WTC11 (cell line): ENCODE results near the gene COL27A1. TPM values are rescaled to one million over a fixed set of nuclear protein-coding genes. Genes with fewer than 3 reads are reported as not detected.

Source experiments
- ATAC-seq: fragments of 200-7000 bp; cut with Tn5 transposase; 2 replicates; pipeline ENCODE4 v1.10.0; 2021; ENCODE audit warnings: mild to moderate bottlenecking, moderate library complexity
- CTCF ChIA-PET: fragments of 300-600 bp; sonication (Branson Sonifier 250); formaldehyde crosslinking; loops from one replicate; lab custom pipeline; 2021; ENCODE audit warnings: antibody characterized with exemption; lab: Charles Lee
- POLR2A ChIA-PET: fragments of 350-600 bp; sonication (Branson Sonifier 250); formaldehyde crosslinking; loops from one replicate; lab custom pipeline; 2021; ENCODE audit warnings: antibody characterized with exemption; lab: Charles Lee
- DNase-seq: peaks from one replicate; pipeline ENCODE4 v3.0.0; 2021; ENCODE audit warnings: low spot score
- H3K27ac Mint-ChIP-seq: 2 replicates; pipeline ENCODE4 v1.8.0; 2021; ENCODE audit warnings: mixed read lengths
- H3K27me3 Mint-ChIP-seq: 2 replicates; pipeline ENCODE4 v1.8.0; 2021; ENCODE audit warnings: low read depth, mild to moderate bottlenecking, moderate library complexity, mixed read lengths
- H3K36me3 Mint-ChIP-seq: 2 replicates; pipeline ENCODE4 v1.8.0; 2021; ENCODE audit warnings: mixed read lengths
- H3K4me1 Mint-ChIP-seq: 2 replicates; pipeline ENCODE4 v1.8.0; 2022; ENCODE audit warnings: mixed read lengths
- H3K4me3 Mint-ChIP-seq: 2 replicates; pipeline ENCODE4 v1.8.0; 2021; ENCODE audit warnings: mild to moderate bottlenecking, moderate library complexity, mixed read lengths
- H3K9me3 Mint-ChIP-seq: 2 replicates; pipeline ENCODE4 v1.8.0; 2021; ENCODE audit warnings: mixed read lengths
- AFF4 ChIP-seq: sonication (generic); formaldehyde crosslinking; IDR thresholded peaks from 2 replicates; pipeline ENCODE4 v1.8.1; 2023; ENCODE audit warnings: mild to moderate bottlenecking, missing genetic modification reagents, borderline replicate concordance
- ATF1 ChIP-seq: sonication (generic); formaldehyde crosslinking; IDR thresholded peaks from 2 replicates; pipeline ENCODE4 v1.8.1; 2023; ENCODE audit warnings: mild to moderate bottlenecking, moderate library complexity, missing genetic modification reagents
- EMX1 ChIP-seq: fragments of 250-450 bp; sonication (Bioruptor Pico); IDR thresholded peaks from 2 replicates; pipeline ENCODE4 v1.8.0; 2021; ENCODE audit warnings: mild to moderate bottlenecking
- FOXJ3 ChIP-seq: sonication (generic); formaldehyde crosslinking; IDR thresholded peaks from 2 replicates; pipeline ENCODE4 v1.9.0; 2021; ENCODE audit warnings: missing genetic modification reagents, mild to moderate bottlenecking, borderline replicate concordance
- FOXP1 ChIP-seq: sonication (generic); formaldehyde crosslinking; IDR thresholded peaks from 2 replicates; pipeline ENCODE4 v1.8.0; 2022; ENCODE audit warnings: missing genetic modification reagents, mild to moderate bottlenecking, moderate library complexity, borderline replicate concordance
- IRF2 ChIP-seq: sonication (generic); formaldehyde crosslinking; IDR thresholded peaks from 2 replicates; pipeline ENCODE4 v1.8.0; 2022; ENCODE audit warnings: low read depth, missing genetic modification reagents, borderline replicate concordance
- KAT7 ChIP-seq: sonication (generic); formaldehyde crosslinking; IDR thresholded peaks from 2 replicates; pipeline ENCODE4 v1.8.1; 2023; ENCODE audit warnings: missing genetic modification reagents, mild to moderate bottlenecking, borderline replicate concordance
- MLX ChIP-seq: sonication (generic); formaldehyde crosslinking; IDR thresholded peaks from 2 replicates; pipeline ENCODE4 v1.8.1; 2023; ENCODE audit warnings: mild to moderate bottlenecking, missing genetic modification reagents, moderate library complexity
- NR2C2 ChIP-seq: sonication (generic); formaldehyde crosslinking; IDR thresholded peaks from 2 replicates; pipeline ENCODE4 v1.8.0; 2022; ENCODE audit warnings: mild to moderate bottlenecking, missing genetic modification reagents
- OVOL2 ChIP-seq: fragments of 250-450 bp; sonication (Bioruptor Pico); IDR thresholded peaks from 2 replicates; pipeline ENCODE4 v1.9.0; 2021; ENCODE audit warnings: mild to moderate bottlenecking, borderline replicate concordance
- PRDM15 ChIP-seq: sonication (generic); formaldehyde crosslinking; IDR thresholded peaks from 2 replicates; pipeline ENCODE4 v1.8.0; 2022; ENCODE audit warnings: missing genetic modification reagents
- RORB ChIP-seq: fragments of 250-450 bp; sonication (Bioruptor Pico); IDR thresholded peaks from 2 replicates; pipeline ENCODE4 v1.9.0; 2021; ENCODE audit warnings: mild to moderate bottlenecking
- SMAD3 ChIP-seq: sonication (generic); formaldehyde crosslinking; IDR thresholded peaks from 2 replicates; pipeline ENCODE4 v1.8.0; 2022; ENCODE audit warnings: missing genetic modification reagents, mild to moderate bottlenecking, borderline replicate concordance
- TEAD1 ChIP-seq: sonication (generic); formaldehyde crosslinking; IDR thresholded peaks from 2 replicates; pipeline ENCODE4 v1.8.0; 2022; ENCODE audit warnings: mild to moderate bottlenecking, missing genetic modification reagents
- USF2 ChIP-seq: sonication (generic); formaldehyde crosslinking; IDR thresholded peaks from 2 replicates; pipeline ENCODE4 v1.8.1; 2023; ENCODE audit warnings: mild to moderate bottlenecking, missing genetic modification reagents, moderate library complexity
- ZNF532 ChIP-seq: fragments of 250-450 bp; sonication (Bioruptor Pico); IDR thresholded peaks from 2 replicates; pipeline ENCODE4 v1.9.0; 2021; ENCODE audit warnings: mild to moderate bottlenecking, borderline replicate concordance
- ZNF671 ChIP-seq: fragments of 250-450 bp; sonication (Bioruptor Pico); IDR thresholded peaks from 2 replicates; pipeline ENCODE4 v1.8.0; 2021; ENCODE audit warnings: mild to moderate bottlenecking
- total RNA-seq: library from RNA; stranded (reverse); gene quantifications from 3 replicates; pipeline ENCODE4 v1.2.3, GENCODE V29; 2021

Gene COL27A1
- total RNA-seq, 1 experiment from 2014 or later = 47.5 TPM

GRCh38 chr9:114256827-114257328, 101.5 kb downstream of the COL27A1 start:
- no peak overlapping the region; the same call in 1 of the 2 replicates for H3K27ac Mint-ChIP-seq
- H3K4me3 Mint-ChIP-seq = no peak overlapping the region
- no peak for ATAC-seq
- no peaks in the 10 kb centered on the region for H3K36me3 Mint-ChIP-seq
- POLR2A ChIA-PET = no interaction called here
- no peaks in the 10 kb centered on the region for H3K9me3 Mint-ChIP-seq
- no peaks in the 10 kb centered on the region for H3K4me1 Mint-ChIP-seq
- DNase-seq = no peak
- CTCF ChIA-PET = interaction anchor here (0.8 to 2.5 kb wide), 2 partner anchors 34 to 149 kb away, joined by 3 to 8 read pairs; no protein-coding TSS in a partner anchor
- TF ChIP-seq RORB (CRISPR knock-in tag) (no peak), MLX (CRISPR knock-in tag) (no peak)
- H3K27me3 Mint-ChIP-seq = no peaks in the 10 kb centered on the region

- no peak overlapping the region for H3K27ac Mint-ChIP-seq
- POLR2A ChIA-PET = no interaction called here
- TF ChIP-seq ZNF532 = no peak
- TF ChIP-seq FOXP1 (CRISPR knock-in tag) = no peak
- no peak for TF ChIP-seq KAT7 (CRISPR knock-in tag)
- TF ChIP-seq AFF4 = no peak
- no peak for TF ChIP-seq EMX1 (CRISPR knock-in tag)
- no peak for TF ChIP-seq FOXJ3 (CRISPR knock-in tag)
- no peak for TF ChIP-seq USF2 (CRISPR knock-in tag)
- no peak for TF ChIP-seq SMAD3
- no peak for TF ChIP-seq OVOL2 (CRISPR knock-in tag)
- TF ChIP-seq PRDM15 (CRISPR knock-in tag) = no peak
- no peak for TF ChIP-seq ATF1 (CRISPR knock-in tag)
- TF ChIP-seq IRF2 (CRISPR knock-in tag) = no peak
- TF ChIP-seq TEAD1 = no peak
- no peak for TF ChIP-seq ZNF671 (CRISPR knock-in tag)
- TF ChIP-seq NR2C2 = no peak
- no peaks in the 10 kb centered on the region for H3K27me3 Mint-ChIP-seq
- no peak for ATAC-seq
- H3K36me3 Mint-ChIP-seq = no peaks in the 10 kb centered on the region
- CTCF ChIA-PET = interaction anchor here (1.5 to 2.5 kb wide), 3 partner anchors 33 to 176 kb away, joined by 4 to 8 read pairs (median 7); no protein-coding TSS in a partner anchor
- H3K4me1 Mint-ChIP-seq = no peaks in the 10 kb centered on the region
- H3K9me3 Mint-ChIP-seq = no peaks in the 10 kb centered on the region
- no peak overlapping the region for H3K4me3 Mint-ChIP-seq
- no peak for DNase-seq
These were observed 102.9 kb downstream of the COL27A1 start for GRCh38 chr9:114258218-114258617.
